Caco-2 (cell line): Measurements from ENCODE around the gene PNPLA7. TPM values are rescaled to one million over a fixed set of nuclear protein-coding genes. Genes with fewer than 3 reads are reported as not detected.

ENCODE experiments used
- BruUV-seq: library from RNA; stranded (reverse); fragments of 400-500 nt; replicated peaks from 2 replicates; lab custom pipeline; 2021; lab: Mats Ljungman, UMichigan
- CTCF ChIA-PET: fragments of 300-600 bp; sonication (Branson Sonifier 250); formaldehyde crosslinking; loops from one replicate; lab custom pipeline; 2022; ENCODE audit warnings: antibody characterized with exemption; lab: Charles Lee
- POLR2A ChIA-PET: fragments of 300-600 bp; sonication (Branson Sonifier 250); formaldehyde crosslinking; loops from one replicate; lab custom pipeline; 2022; ENCODE audit warnings: antibody characterized with exemption; lab: Charles Lee
- DNase-seq, 2 experiments: peaks; one replicate each; pipeline versions ENCODE4 v3.0.0 to v3.0.0-alpha.2; 2020 to 2022
- H3K27me3 ChIP-seq: replicated peaks from 2 replicates; pipeline ENCODE4 v1.6.0; 2011; ENCODE audit warnings: low read length; ENCODE audit not compliant: control insufficient read depth, insufficient read depth
- H3K36me3 ChIP-seq: 2 replicates; pipeline ENCODE4 v1.5.1; 2011; ENCODE audit warnings: low read length; ENCODE audit not compliant: control insufficient read depth, insufficient read depth
- H3K4me1 ChIP-seq: fragments of 250-450 bp; sonication (Bioruptor Pico); 2 replicates; pipeline ENCODE4 v1.5.1; 2020; ENCODE audit warnings: mild to moderate bottlenecking
- H3K4me3 ChIP-seq: 2 replicates; pipeline ENCODE4 v1.5.1; 2011; ENCODE audit warnings: low read depth, mild to moderate bottlenecking, control low read depth, low read length
- H3K9me3 ChIP-seq: fragments of 250-450 bp; sonication (Bioruptor Pico); 2 replicates; pipeline ENCODE4 v1.5.1; 2020; ENCODE audit warnings: mild to moderate bottlenecking, moderate library complexity
- H3K27ac Mint-ChIP-seq: one replicate; pipeline ENCODE4 v1.8.0; 2022; ENCODE audit warnings: mixed read lengths; ENCODE audit not compliant: unreplicated experiment
- H3K27me3 Mint-ChIP-seq: one replicate; pipeline ENCODE4 v1.8.0; 2022; ENCODE audit warnings: mixed read lengths; ENCODE audit not compliant: insufficient read depth, unreplicated experiment
- H3K36me3 Mint-ChIP-seq: one replicate; pipeline ENCODE4 v1.8.0; 2022; ENCODE audit warnings: mild to moderate bottlenecking, mixed read lengths; ENCODE audit not compliant: insufficient read depth, unreplicated experiment
- H3K4me1 Mint-ChIP-seq: one replicate; pipeline ENCODE4 v1.8.0; 2022; ENCODE audit warnings: low read depth, mixed read lengths; ENCODE audit not compliant: unreplicated experiment
- H3K4me3 Mint-ChIP-seq: one replicate; pipeline ENCODE4 v1.8.0; 2022; ENCODE audit warnings: mild to moderate bottlenecking, moderate library complexity, mixed read lengths; ENCODE audit not compliant: unreplicated experiment
- H3K9me3 Mint-ChIP-seq: one replicate; pipeline ENCODE4 v1.8.0; 2022; ENCODE audit warnings: mixed read lengths; ENCODE audit not compliant: unreplicated experiment
- CTCF ChIP-seq, 2 experiments: fragments of 200-600 bp in 1 of 2; IDR thresholded peaks; 1 replicate in 1 of 2; 2 replicates in 1 of 2; pipeline versions ENCODE4 v1.5.1 to v1.8.0; 2011 to 2022; ENCODE audit warnings: antibody characterized with exemption in 1 of 2, control low read depth in 1 of 2, inconsistent platforms in 1 of 2, low read depth in 1 of 2, low read length in 1 of 2, mild to moderate bottlenecking in 1 of 2, moderate library complexity in 1 of 2; ENCODE audit not compliant: insufficient read depth in 1 of 2, severe bottlenecking in 1 of 2, unreplicated experiment in 1 of 2
- intact Hi-C: fragments of 100-400 bp; cut with micrococcal nuclease; formaldehyde crosslinking; loops from one replicate; pipeline ENCODE4 v1.10.0; 2022; ENCODE audit not compliant: unreplicated experiment
- total RNA-seq: library from RNA; stranded (reverse); gene quantifications from 2 replicates; pipeline ENCODE4 v1.2.3, GENCODE V29; 2022

The PNPLA7 gene
- total RNA-seq, 1 experiment from 2014 or later, result 1.8 TPM

DNA sequence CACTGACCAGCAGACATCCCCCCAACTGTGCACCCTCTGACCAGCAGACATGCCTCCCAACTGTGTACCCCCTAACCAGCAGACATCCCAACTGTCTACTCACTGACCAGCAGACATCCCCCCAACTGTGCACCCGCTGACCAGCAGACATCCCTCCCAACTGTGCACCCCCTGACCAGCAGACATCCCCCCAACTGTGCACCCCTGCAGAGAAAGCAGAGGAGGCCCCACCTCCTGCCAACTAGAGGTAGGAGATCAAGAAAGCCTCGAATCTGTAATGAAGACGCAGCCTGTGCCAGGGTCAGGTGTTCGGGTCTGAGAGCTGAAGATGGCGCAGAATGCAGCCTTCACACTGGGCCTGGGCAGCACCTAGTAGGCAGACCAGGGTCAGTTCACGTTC, 61.3 kb downstream of the PNPLA7 start:
- POLR2A ChIA-PET, result no interaction called here

DNA sequence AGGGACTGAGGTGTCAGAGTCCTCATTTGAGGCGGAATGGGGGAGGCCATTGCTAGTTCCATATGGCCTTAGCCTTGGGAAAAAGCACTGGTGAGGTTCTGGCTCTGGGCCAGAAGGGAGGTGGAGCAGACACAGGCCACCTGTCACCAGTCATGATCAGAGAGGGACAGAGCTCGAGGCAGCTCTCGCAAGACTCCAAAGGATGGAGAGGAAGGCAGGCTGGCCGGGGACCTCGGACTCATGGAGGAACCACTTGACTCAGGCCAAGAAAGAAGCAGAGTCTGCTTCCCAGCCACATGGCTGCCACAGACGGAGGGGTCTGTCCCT, 61.9 kb downstream of the PNPLA7 start:
- BruUV-seq, result no TSS peak
- no peaks in the 10 kb centered on the region; the same call in 1 of the 2 replicates for H3K27me3 ChIP-seq
- intact Hi-C loops, result no loop called here

More for the DNA sequence above, 61.3 kb downstream of the PNPLA7 start:
- CTCF ChIA-PET, result no interaction called here
- Mint-ChIP-seq H3K36me3 (peaks cover 6% of the 10 kb centered on the region), H3K4me3 (no peak overlapping the region), H3K27ac (no peak overlapping the region), H3K4me1 (peaks cover 7% of the 10 kb centered on the region), H3K27me3 (no peaks in the 10 kb centered on the region), H3K9me3 (no peaks in the 10 kb centered on the region)
- H3K4me1 ChIP-seq, result no peaks in the 10 kb centered on the region
- H3K27me3 ChIP-seq, result no peaks in the 10 kb centered on the region; the same call in 1 of the 2 replicates
- TF ChIP-seq CTCF (IDR thresholded peaks at IDR 0.05; ENCODE audit: insufficient read depth in 1 of 2, low read depth in 1 of 2, low read length in 1 of 2, severe bottlenecking in 1 of 2, unreplicated experiment in 1 of 2), result no peak
- peaks cover 5% of the 10 kb centered on the region for H3K9me3 ChIP-seq
- DNase-seq, result no peak
- no peak overlapping the region for H3K4me3 ChIP-seq
- no TSS peak for BruUV-seq
- H3K36me3 ChIP-seq, result no peaks in the 10 kb centered on the region
- intact Hi-C loops, result no loop called here

GRCh38 chr9:137487454-137488326, 62.5 kb downstream of the PNPLA7 start:
- H3K4me1 ChIP-seq, result no peaks in the 10 kb centered on the region
- no peaks in the 10 kb centered on the region; the same call in 1 of the 2 replicates for H3K27me3 ChIP-seq
- H3K9me3 Mint-ChIP-seq, result no peaks in the 10 kb centered on the region
- ChIA-PET CTCF (no interaction called here), POLR2A (interaction anchor here (0.9 kb wide), 1 partner anchor 358 kb away, joined by 3 read pairs; no protein-coding TSS in a partner anchor)
- no peaks in the 10 kb centered on the region for H3K27me3 Mint-ChIP-seq
- no peak for TF ChIP-seq CTCF (IDR thresholded peaks at IDR 0.05; ENCODE audit: insufficient read depth in 1 of 2, low read depth in 1 of 2, low read length in 1 of 2, severe bottlenecking in 1 of 2, unreplicated experiment in 1 of 2)
- intact Hi-C loops, result no loop called here
- H3K36me3 Mint-ChIP-seq, result peaks cover 6% of the 10 kb centered on the region
- no peak overlapping the region for H3K4me3 ChIP-seq
- no peak overlapping the region for H3K4me3 Mint-ChIP-seq
- H3K36me3 ChIP-seq, result no peaks in the 10 kb centered on the region
- BruUV-seq, result no TSS peak
- H3K9me3 ChIP-seq, result no peaks in the 10 kb centered on the region
- peaks cover 7% of the 10 kb centered on the region for H3K4me1 Mint-ChIP-seq
- no peak for DNase-seq
- no peak overlapping the region for H3K27ac Mint-ChIP-seq

More for the DNA sequence above, 61.9 kb downstream of the PNPLA7 start:
- Histone ChIP-seq H3K36me3 (no peaks in the 10 kb centered on the region), H3K4me3 (no peak overlapping the region), H3K9me3 (peaks cover 4% of the 10 kb centered on the region), H3K4me1 (no peaks in the 10 kb centered on the region)
- ChIA-PET CTCF (no interaction called here), POLR2A (no interaction called here)
- H3K36me3 Mint-ChIP-seq, result peaks cover 6% of the 10 kb centered on the region
- H3K4me1 Mint-ChIP-seq, result peaks cover 7% of the 10 kb centered on the region
- H3K9me3 Mint-ChIP-seq, result no peaks in the 10 kb centered on the region
- no peak for DNase-seq
- H3K27me3 Mint-ChIP-seq, result no peaks in the 10 kb centered on the region
- TF ChIP-seq CTCF (IDR thresholded peaks at IDR 0.05; ENCODE audit: insufficient read depth in 1 of 2, low read depth in 1 of 2, low read length in 1 of 2, severe bottlenecking in 1 of 2, unreplicated experiment in 1 of 2), result no peak
- no peak overlapping the region for H3K4me3 Mint-ChIP-seq
- H3K27ac Mint-ChIP-seq, result no peak overlapping the region
